K562 (cell line): ENCODE measurements around the gene TUFM. TPM values are rescaled to one million over a fixed set of nuclear protein-coding genes. Genes with fewer than 3 reads are reported as not detected.
A peak's percentile ranks its signal among the peaks of the same experiment; 100 is the strongest.

Experiments
- ARID1B ChIP-seq: fragments of 450-650 bp; IDR thresholded peaks from 2 replicates; pipeline ENCODE4 v1.6.1; 2016; ENCODE audit warnings: antibody characterized with exemption, mild to moderate bottlenecking, inconsistent platforms
- BRCA1 ChIP-seq, 2 experiments: fragments of 450-650 bp in 1 of 2; sonication (generic) in 1 of 2; formaldehyde crosslinking in 1 of 2; IDR thresholded peaks; 2 replicates each; pipeline versions ENCODE4 v1.5.0 to v1.6.1; 2017 to 2020; ENCODE audit warnings: mild to moderate bottlenecking in 1 of 2, missing genetic modification reagents in 1 of 2
- C11orf30 ChIP-seq: fragments of 450-650 bp; IDR thresholded peaks from 2 replicates; pipeline ENCODE4 v1.6.1; 2016; ENCODE audit warnings: low read depth, mild to moderate bottlenecking
- CBX3 ChIP-seq, 2 experiments: IDR thresholded peaks; 1 replicate in 1 of 2; 2 replicates in 1 of 2; pipeline ENCODE4 v1.6.1; 2012; ENCODE audit warnings: inconsistent platforms in 2 of 2, low read length in 2 of 2, borderline replicate concordance in 1 of 2, control low read depth in 1 of 2
- CREM ChIP-seq: IDR thresholded peaks from 2 replicates; pipeline ENCODE4 v1.6.1; 2014; ENCODE audit warnings: antibody characterized with exemption, low read depth
- DPF2 ChIP-seq: fragments of 450-650 bp; IDR thresholded peaks from 2 replicates; pipeline ENCODE4 v1.6.1; 2016
- E2F3 ChIP-seq: fragments of 250-450 bp; sonication (Bioruptor Pico); IDR thresholded peaks from 2 replicates; pipeline ENCODE4 v1.4.0; 2020; ENCODE audit warnings: mild to moderate bottlenecking
- ELF2 ChIP-seq: fragments of 250-450 bp; sonication (Bioruptor Pico); IDR thresholded peaks from 2 replicates; pipeline ENCODE4 v1.5.0; 2021; ENCODE audit warnings: mild to moderate bottlenecking
- GATAD2A ChIP-seq: fragments of 450-650 bp; IDR thresholded peaks from 2 replicates; pipeline ENCODE4 v1.6.1; 2017
- KLF13 ChIP-seq: fragments of 450-650 bp; IDR thresholded peaks from 2 replicates; pipeline ENCODE4 v1.6.1; 2016; ENCODE audit warnings: missing genetic modification characterization, low read depth, mild to moderate bottlenecking, missing compliant biosample characterization, moderate library complexity, borderline replicate concordance
- MAFG ChIP-seq: fragments of 450-650 bp; conservative IDR thresholded peaks from 2 replicates; pipeline ENCODE4 v1.6.1; 2016; ENCODE audit warnings: missing genetic modification characterization, missing compliant biosample characterization
- MAFK ChIP-seq: IDR thresholded peaks from 2 replicates; pipeline ENCODE4 v1.6.1; 2011; ENCODE audit warnings: low read length, improper control_type of control experiment
- NCOR1 ChIP-seq: fragments of 450-650 bp; IDR thresholded peaks from 2 replicates; pipeline ENCODE4 v1.6.1; 2016; ENCODE audit warnings: mild to moderate bottlenecking, moderate library complexity
- NFE2L1 ChIP-seq: fragments of 450-650 bp; IDR thresholded peaks from 2 replicates; pipeline ENCODE4 v1.6.1; 2016; ENCODE audit warnings: missing genetic modification characterization, low read depth, mild to moderate bottlenecking, missing compliant biosample characterization, moderate library complexity, borderline replicate concordance
- NFIC ChIP-seq: fragments of 450-650 bp; IDR thresholded peaks from 2 replicates; pipeline ENCODE4 v1.6.1; 2017; ENCODE audit warnings: mild to moderate bottlenecking, inconsistent platforms
- NR2C1 ChIP-seq, 2 experiments: fragments of 450-650 bp; IDR thresholded peaks; 2 replicates each; pipeline ENCODE4 v1.6.1; 2017; ENCODE audit warnings: mild to moderate bottlenecking in 2 of 2, antibody characterized with exemption in 1 of 2, inconsistent platforms in 1 of 2, missing compliant biosample characterization in 1 of 2, missing genetic modification characterization in 1 of 2
- POLR2AphosphoS5 ChIP-seq: IDR thresholded peaks from 2 replicates; pipeline ENCODE4 v1.6.1; 2011; ENCODE audit warnings: mild to moderate bottlenecking, low read depth, low read length, moderate library complexity; ENCODE audit not compliant: control insufficient read depth, insufficient read depth
- POLR3A ChIP-seq: IDR thresholded peaks from 2 replicates; pipeline ENCODE4 v1.6.1; 2011; ENCODE audit warnings: borderline replicate concordance, mild to moderate bottlenecking, moderate library complexity; ENCODE audit not compliant: insufficient read length, insufficient read depth; ENCODE audit errors: extremely low read depth
- PTTG1 ChIP-seq: fragments of 450-650 bp; IDR thresholded peaks from 2 replicates; pipeline ENCODE4 v1.6.1; 2016; ENCODE audit warnings: low read depth, mild to moderate bottlenecking, missing genetic modification characterization, missing compliant biosample characterization
- RCOR1 ChIP-seq, 2 experiments: IDR thresholded peaks; 2 replicates each; pipeline ENCODE4 v1.6.1; 2012; ENCODE audit warnings: low read depth in 2 of 2, low read length in 2 of 2, borderline replicate concordance in 1 of 2, improper control_type of control experiment in 1 of 2
- SMARCA4 ChIP-seq: fragments of 450-650 bp; IDR thresholded peaks from 2 replicates; pipeline ENCODE4 v1.6.1; 2016
- STAT5A ChIP-seq: IDR thresholded peaks from 2 replicates; pipeline ENCODE4 v1.6.1; 2012; ENCODE audit warnings: low read length, inconsistent platforms, borderline replicate concordance
- ZFP36 ChIP-seq: fragments of 150-350 bp; IDR thresholded peaks from 2 replicates; pipeline ENCODE4 v1.6.1; 2018; ENCODE audit warnings: low read length, low read depth; ENCODE audit not compliant: partially characterized antibody
- ZNF263 ChIP-seq: sonication (generic); formaldehyde crosslinking; IDR thresholded peaks from 2 replicates; pipeline ENCODE4 v1.8.0; 2022; ENCODE audit warnings: mild to moderate bottlenecking, missing genetic modification reagents, borderline replicate concordance
- ZNF316 ChIP-seq: fragments of 450-650 bp; IDR thresholded peaks from 2 replicates; pipeline ENCODE4 v1.6.1; 2016
- ZNF707 ChIP-seq: fragments of 250-450 bp; sonication (Bioruptor Pico); conservative IDR thresholded peaks from 2 replicates; pipeline ENCODE4 v1.8.0; 2022; ENCODE audit warnings: inconsistent platforms, mild to moderate bottlenecking, moderate library complexity
- ZNF780A ChIP-seq: fragments of 250-450 bp; sonication (Bioruptor Pico); IDR thresholded peaks from 2 replicates; pipeline ENCODE4 v1.5.0; 2021; ENCODE audit warnings: mild to moderate bottlenecking
- polyA plus RNA-seq, 8 experiments: library from polyadenylated mRNA; depleted of rRNA in 4 of 8; stranded (reverse) in 5 of 8; unstranded in 3 of 8; fragments of >200 nt; fragmentation: Nextera tagmentation in 2 of 8; fragmentation: Illumina TruSeq in 1 of 8; extraction: Ambion mirVana in 2 of 8; extraction: Trizol in 1 of 8; gene quantifications; 2 replicates each; pipeline versions ENCODE4 v1.2.1 to v1.2.3, GENCODE V29; 2011 to 2014; ENCODE audit warnings: inconsistent platforms in 1 of 8, missing spikeins in 1 of 8
- total RNA-seq, 7 experiments: library from RNA; depleted of rRNA in 6 of 7; stranded (reverse); fragments of >200 nt in 6 of 7; fragmentation: Illumina TruSeq in 2 of 7; extraction: Trizol in 2 of 7; gene quantifications; 2 replicates each; pipeline versions ENCODE4 v1.2.1 to v1.2.3, GENCODE V29; 2011 to 2021; ENCODE audit warnings: low replicate concordance in 1 of 7
- TF ChIP-seq, protein P1 (sequence below): sonication (generic); formaldehyde crosslinking; IDR thresholded peaks from 2 replicates; pipeline ENCODE4 v1.4.0; 2020; ENCODE audit warnings: mild to moderate bottlenecking, missing genetic modification reagents
- TF ChIP-seq, protein P2 (sequence below): sonication (generic); formaldehyde crosslinking; IDR thresholded peaks from 2 replicates; pipeline ENCODE4 v1.8.1; 2023; ENCODE audit warnings: mild to moderate bottlenecking, missing genetic modification reagents, moderate library complexity

Gene TUFM
- total and polyA plus RNA-seq, 9 of the 15 experiments (the other 6 are each of a cell fraction or from before 2014, with no cell fraction given), result 34.1 to 434 (median 256) TPM

DNA sequence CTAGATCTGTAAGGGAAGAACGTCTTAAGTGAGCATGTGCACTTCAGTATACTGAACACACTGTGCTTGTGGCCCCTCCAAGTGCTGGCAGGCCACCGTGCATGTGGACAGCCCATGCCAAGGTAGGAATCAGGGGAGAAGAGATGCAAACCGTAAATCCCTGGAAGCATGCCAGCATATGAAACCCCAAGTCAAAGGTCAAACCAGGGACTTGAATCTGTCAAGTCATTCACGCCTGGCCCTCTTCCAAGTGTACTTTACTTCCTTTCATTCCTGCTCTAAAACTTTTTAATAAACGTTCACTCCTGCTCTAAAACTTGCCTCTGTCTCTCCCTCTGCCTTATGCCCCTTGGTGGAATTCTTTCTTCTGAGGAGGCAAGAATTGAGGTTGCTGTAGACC is 26.1 kb downstream of the TUFM start (continued):
- TF ChIP-seq E2F3 (CRISPR knock-in tag) (no peak), ELF2 (CRISPR knock-in tag) (no peak), ZNF780A (no peak), C11orf30 (peak; percentile 91), CBX3 (IDR thresholded peaks at IDR 0.05; ENCODE audit: borderline replicate concordance in 1 of 2, low read length in 2 of 2) (peak in 1 of 2 experiments; percentile 90; a peak in 2 of 3 replicates), SMARCA4 (peak; percentile 55; the same call in 1 of the 2 replicates), ZNF707 (CRISPR knock-in tag) (no peak), POLR2AphosphoS5 (0 out of 2 replicates have a peak, but pooled peaks have one; percentile 26), NR2C1 (IDR thresholded peaks at IDR 0.05) (peak; percentile 89), NR2C1 (tag; IDR thresholded peaks at IDR 0.05) (peak; percentile 91), NCOR1 (0 out of 2 replicates have a peak, but pooled peaks have one; percentile 14), ZFP36 (no peak), PTTG1 (no peak), POLR3A (no peak), MAFK (peak; percentile 75), KLF13 (tag) (no peak), NFIC (peak; percentile 99), ARID1B (peak; percentile 44), MAFG (peak; percentile 94), ZNF263 (no peak), BRCA1 (IDR thresholded peaks at IDR 0.05) (no peak), BRCA1 (CRISPR knock-in tag; IDR thresholded peaks at IDR 0.05) (no peak), RCOR1 (IDR thresholded peaks at IDR 0.05; ENCODE audit: borderline replicate concordance in 1 of 2, low read depth in 2 of 2, low read length in 2 of 2) (peak in 1 of 2 experiments; percentile 5; a peak in 1 of 4 replicates), NFE2L1 (tag) (peak; percentile 75), CREM (no peak), DPF2 (peak; percentile 72), ZNF316 (peak; percentile 90), GATAD2A (0 out of 2 replicates have a peak, but pooled peaks have one; percentile 39), STAT5A (no peak)
- TF ChIP-seq, protein P1, sequence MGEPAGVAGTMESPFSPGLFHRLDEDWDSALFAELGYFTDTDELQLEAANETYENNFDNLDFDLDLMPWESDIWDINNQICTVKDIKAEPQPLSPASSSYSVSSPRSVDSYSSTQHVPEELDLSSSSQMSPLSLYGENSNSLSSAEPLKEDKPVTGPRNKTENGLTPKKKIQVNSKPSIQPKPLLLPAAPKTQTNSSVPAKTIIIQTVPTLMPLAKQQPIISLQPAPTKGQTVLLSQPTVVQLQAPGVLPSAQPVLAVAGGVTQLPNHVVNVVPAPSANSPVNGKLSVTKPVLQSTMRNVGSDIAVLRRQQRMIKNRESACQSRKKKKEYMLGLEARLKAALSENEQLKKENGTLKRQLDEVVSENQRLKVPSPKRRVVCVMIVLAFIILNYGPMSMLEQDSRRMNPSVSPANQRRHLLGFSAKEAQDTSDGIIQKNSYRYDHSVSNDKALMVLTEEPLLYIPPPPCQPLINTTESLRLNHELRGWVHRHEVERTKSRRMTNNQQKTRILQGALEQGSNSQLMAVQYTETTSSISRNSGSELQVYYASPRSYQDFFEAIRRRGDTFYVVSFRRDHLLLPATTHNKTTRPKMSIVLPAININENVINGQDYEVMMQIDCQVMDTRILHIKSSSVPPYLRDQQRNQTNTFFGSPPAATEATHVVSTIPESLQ (CRISPR knock-in tag), result no peak
- TF ChIP-seq, protein P2, sequence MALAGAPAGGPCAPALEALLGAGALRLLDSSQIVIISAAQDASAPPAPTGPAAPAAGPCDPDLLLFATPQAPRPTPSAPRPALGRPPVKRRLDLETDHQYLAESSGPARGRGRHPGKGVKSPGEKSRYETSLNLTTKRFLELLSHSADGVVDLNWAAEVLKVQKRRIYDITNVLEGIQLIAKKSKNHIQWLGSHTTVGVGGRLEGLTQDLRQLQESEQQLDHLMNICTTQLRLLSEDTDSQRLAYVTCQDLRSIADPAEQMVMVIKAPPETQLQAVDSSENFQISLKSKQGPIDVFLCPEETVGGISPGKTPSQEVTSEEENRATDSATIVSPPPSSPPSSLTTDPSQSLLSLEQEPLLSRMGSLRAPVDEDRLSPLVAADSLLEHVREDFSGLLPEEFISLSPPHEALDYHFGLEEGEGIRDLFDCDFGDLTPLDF (CRISPR knock-in tag), result 0 out of 2 replicates have a peak, but pooled peaks have one; percentile 19
